AG04449 (cell line): ENCODE results near the gene NDUFA3.

Source experiments
- CTCF ChIA-PET: fragments of 350-600 bp; formaldehyde crosslinking; extraction: SDS; loops from one replicate; lab custom pipeline; 2021; ENCODE audit warnings: antibody characterized with exemption; lab: Yijun Ruan, JAX
- POLR2A ChIA-PET: fragments of 400-600, 350-600 bp; formaldehyde crosslinking; extraction: SDS; loops from one replicate; lab custom pipeline; 2020; ENCODE audit warnings: antibody characterized with exemption, inconsistent platforms; lab: Yijun Ruan, JAX
- DNase-seq: peaks from one replicate; pipeline ENCODE4 v3.0.0-alpha.2; 2010; ENCODE audit warnings: low read depth, low spot score
- H3K4me3 ChIP-seq: 2 replicates; pipeline ENCODE4 v1.5.1; 2011; ENCODE audit warnings: low read depth, mild to moderate bottlenecking, control low read depth, low read length
- TF ChIP-seq, protein P1 (sequence below): IDR thresholded peaks from one replicate; pipeline ENCODE4 v1.5.1; 2011; ENCODE audit warnings: mild to moderate bottlenecking, moderate library complexity, low read length, control low read depth, inconsistent platforms; ENCODE audit not compliant: insufficient read depth; ENCODE audit errors: missing control alignments

Gene NDUFA3

DNA sequence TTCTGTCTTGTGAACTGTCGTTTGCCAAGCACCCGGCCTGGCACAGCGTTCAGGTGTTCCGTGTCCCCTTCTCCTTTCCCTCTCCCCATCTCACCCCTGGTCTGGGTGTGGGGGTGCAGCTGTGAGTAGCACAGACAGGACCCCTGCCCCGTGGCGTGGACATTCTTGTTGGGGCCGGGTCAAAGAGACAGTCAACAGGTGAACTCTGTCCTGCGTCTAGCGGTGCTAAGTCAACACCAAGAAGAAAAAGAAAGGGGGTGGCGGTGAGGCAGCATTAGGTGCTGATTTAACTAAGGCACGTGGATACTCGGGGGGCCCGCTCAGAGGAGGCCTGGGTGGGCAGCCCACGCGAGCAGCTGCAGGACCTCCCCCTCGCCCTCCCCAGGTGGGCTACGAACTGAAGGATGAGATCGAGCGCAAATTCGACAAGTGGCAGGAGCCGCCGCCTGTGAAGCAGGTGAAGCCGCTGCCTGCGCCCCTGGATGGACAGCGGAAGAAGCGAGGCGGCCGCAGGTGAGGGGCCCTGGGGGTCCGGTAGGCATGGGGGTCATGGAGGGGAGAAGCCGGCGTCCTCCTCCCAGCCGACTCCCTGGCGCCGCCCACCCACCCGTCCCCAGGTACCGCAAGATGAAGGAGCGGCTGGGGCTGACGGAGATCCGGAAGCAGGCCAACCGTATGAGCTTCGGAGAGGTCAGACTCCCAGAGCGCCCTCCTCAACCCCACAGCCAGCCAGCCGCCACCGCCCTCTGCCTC lies 25.2 kb downstream of the NDUFA3 start:
- CTCF ChIA-PET = no interaction called here
- no peak for DNase-seq
- no peak overlapping the region for H3K4me3 ChIP-seq
- TF ChIP-seq, protein P1, sequence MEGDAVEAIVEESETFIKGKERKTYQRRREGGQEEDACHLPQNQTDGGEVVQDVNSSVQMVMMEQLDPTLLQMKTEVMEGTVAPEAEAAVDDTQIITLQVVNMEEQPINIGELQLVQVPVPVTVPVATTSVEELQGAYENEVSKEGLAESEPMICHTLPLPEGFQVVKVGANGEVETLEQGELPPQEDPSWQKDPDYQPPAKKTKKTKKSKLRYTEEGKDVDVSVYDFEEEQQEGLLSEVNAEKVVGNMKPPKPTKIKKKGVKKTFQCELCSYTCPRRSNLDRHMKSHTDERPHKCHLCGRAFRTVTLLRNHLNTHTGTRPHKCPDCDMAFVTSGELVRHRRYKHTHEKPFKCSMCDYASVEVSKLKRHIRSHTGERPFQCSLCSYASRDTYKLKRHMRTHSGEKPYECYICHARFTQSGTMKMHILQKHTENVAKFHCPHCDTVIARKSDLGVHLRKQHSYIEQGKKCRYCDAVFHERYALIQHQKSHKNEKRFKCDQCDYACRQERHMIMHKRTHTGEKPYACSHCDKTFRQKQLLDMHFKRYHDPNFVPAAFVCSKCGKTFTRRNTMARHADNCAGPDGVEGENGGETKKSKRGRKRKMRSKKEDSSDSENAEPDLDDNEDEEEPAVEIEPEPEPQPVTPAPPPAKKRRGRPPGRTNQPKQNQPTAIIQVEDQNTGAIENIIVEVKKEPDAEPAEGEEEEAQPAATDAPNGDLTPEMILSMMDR = no peak
- POLR2A ChIA-PET = no interaction called here

- ChIA-PET POLR2A (no interaction called here), CTCF (no interaction called here)
Measured at GRCh38 chr19:54128441-54128725, 25.7 kb downstream of the NDUFA3 start.

DNA sequence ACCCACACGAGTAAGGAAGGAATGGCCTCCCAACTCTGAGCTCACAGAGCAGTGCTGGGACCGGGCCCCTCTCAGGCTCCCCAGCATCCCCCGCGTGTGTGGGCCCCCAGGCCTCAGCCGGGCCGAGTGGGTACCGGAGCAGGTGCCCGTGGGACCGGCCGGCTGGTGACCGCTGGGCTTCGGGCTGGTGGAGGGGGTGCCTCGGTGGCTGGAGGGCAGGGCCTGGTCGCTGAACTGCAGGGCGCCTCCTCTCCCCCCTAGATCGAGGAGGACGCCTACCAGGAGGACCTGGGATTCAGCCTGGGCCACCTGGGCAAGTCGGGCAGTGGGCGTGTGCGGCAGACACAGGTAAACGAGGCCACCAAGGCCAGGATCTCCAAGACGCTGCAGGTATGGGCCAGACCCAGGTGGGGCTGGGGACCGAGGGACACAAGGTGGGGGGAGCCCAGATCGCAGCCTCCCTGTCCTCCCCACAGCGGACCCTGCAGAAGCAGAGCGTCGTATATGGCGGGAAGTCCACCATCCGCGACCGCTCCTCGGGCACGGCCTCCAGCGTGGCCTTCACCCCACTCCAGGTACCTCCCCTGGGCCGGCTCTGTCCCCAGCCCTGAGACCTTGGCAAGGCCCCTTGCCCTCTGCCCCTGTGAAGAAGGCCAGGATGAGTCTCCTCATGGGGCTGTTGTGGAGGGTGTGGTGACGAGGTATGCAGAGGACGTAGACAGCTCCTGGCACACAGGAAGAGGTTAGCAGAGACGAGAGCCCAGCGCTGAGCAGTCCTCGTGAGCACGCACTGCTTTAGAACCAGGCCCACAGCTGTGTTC lies 26.4 kb downstream of the NDUFA3 start:
- ChIA-PET POLR2A (no interaction called here), CTCF (no interaction called here)
- TF ChIP-seq, protein P1 = no peak
- H3K4me3 ChIP-seq = no peak overlapping the region
- DNase-seq = no peak

More at GRCh38 chr19:54128441-54128725, 25.7 kb downstream of the NDUFA3 start:
- no peak overlapping the region for H3K4me3 ChIP-seq
- TF ChIP-seq, protein P1 = no peak
- no peak for DNase-seq

DNA sequence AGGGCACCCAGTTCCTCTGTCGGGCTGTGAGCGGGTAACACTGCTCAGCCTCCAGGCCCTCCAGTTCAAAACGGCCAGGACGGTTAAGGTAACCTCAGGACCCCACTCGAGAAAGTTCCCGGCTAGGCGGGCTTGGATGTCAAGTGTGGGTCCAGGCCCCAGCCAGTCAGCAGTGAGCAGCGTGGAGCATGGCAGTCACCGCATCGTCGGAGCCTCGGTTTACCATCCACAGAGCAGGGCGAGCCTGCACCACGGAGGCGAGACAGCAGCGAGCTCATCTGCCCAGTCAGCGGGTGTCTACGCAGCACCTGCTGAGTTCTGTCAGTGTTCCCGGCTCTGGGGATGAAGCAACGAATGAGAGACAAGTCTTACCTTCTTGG lies 27.0 kb downstream of the NDUFA3 start:
- DNase-seq = no peak
- H3K4me3 ChIP-seq = no peak overlapping the region
- CTCF ChIA-PET = no interaction called here
- TF ChIP-seq, protein P1 = no peak
- POLR2A ChIA-PET = no interaction called here

GRCh38 chr19:54133312-54133956 lies 30.8 kb downstream of the NDUFA3 start:
- peak; percentile 34 for DNase-seq
- CTCF ChIA-PET = no interaction called here
- H3K4me3 ChIP-seq = peak overlapping the region; percentile 15; the same call in 1 of the 2 replicates
- TF ChIP-seq, protein P1 = no peak
- POLR2A ChIA-PET = no interaction called here
